GM21786 (cell line): ENCODE measurements around the gene SLC9C2.

ENCODE experiments used
- ATAC-seq: cut with Tn5 transposase; IDR thresholded peaks from one replicate; pipeline ENCODE4 v1.9.1; 2021; ENCODE audit not compliant: unreplicated experiment

SLC9C2 gene

GRCh38 chr1:173453982-173454381 lies 148.9 kb downstream of the SLC9C2 start:
- no peak for ATAC-seq

GRCh38 chr1:173451981-173452380 lies 150.9 kb downstream of the SLC9C2 start:
- ATAC-seq = no peak
